ENCODE measurements around the gene AHRR.
"Not testable (repeated sequence)": the region's sequence is repeated elsewhere in the genome, so short reads cannot be mapped to it uniquely, and the experiment has no call there.

Gene AHRR

DNA sequence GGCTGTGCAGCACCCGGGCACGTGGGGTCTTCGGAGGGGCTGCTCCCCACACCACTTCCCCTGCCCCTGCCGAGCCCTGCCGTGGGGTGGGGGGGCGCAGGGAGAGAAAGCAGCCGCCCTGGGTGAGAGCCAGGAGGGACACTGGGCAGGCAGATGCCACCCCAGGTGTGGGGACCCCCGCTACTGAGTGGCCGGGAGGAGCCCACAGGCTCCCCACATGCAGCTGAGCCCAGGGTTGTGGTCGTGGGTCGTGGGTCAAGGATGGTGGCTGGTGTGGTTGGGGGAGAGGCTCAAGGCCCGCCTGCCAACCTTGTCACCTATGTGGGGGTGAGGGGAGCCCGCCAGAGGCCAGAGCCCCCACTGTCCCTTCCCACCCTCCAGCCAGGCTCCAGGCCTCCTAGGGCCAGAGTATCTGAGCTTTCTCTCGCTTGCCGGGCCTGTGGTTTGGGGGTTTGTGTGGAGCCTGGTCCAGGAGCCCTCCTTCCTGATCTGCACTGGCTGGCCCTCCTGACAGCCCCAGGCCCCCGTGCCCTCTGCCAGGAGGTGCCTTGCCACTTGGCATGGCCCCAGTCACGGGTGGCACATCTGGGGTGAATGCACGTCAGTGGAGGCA, 157.0 kb downstream of the AHRR start:
- DNase-seq = no peak

DNA sequence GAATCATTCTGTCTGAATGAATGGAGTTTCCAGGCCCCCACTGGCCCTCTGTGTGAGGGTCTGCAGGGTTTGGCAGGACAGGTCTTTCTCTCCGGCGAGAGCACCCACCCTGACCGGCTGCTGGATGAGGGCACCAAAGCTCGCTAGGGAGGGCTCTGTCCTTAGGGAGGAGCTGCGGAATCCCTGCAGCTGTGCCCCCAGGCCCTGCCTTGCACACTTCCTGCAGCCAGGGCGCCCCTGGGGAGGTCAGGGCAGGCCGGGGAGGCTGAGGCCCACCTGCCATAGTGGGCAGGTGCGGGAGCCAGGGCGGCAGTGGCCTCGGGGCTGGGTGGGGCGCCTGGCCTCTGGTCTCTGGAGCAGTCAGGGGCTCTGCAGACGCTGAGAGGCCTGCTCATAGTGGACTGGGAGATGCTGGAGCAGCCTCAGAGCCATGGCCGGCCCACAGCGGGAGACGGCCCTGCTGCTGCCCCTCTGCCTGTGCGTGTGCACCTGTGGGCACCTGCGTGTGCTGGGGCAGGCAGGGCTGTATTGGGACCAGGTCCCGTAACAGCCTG, 157.5 kb downstream of the AHRR start:
- no peak for DNase-seq

DNA sequence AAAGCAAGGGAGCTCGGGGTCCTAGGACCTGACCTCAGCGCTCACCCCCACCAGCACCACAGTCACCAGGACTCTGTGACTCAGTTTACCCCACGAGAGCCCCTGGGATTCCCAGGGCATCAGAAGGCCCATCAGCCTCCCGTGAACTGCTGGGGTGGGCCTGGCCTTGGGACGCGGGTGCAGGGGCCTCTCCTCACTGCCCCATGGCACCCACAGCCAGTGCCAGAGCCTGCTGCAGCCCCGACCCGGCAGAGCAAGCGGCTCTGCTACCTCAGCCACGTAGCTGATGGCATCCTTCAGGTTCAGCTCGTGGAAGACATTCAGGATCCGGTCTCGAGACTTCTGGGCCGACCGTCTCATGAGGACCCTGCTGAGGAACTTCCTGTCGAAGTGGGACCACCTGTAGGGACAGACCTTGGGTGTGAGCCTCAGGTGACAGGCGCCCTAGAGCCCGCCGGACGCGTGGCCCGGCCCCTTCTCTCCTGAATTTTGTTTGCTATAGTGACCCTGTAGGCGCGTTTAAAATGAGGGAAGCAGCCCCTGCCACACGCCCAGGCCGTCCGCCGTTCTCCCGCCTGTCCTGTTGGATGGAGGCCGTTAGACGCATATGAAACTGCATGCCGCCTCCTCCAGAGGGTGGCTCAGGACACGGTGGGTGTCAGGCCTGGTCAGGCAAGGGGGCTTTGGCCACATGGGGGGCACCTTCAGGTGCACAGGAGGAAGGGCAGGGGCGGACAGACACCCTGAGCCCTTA, 158.2 kb downstream of the AHRR start:
- DNase-seq = no peak

DNA sequence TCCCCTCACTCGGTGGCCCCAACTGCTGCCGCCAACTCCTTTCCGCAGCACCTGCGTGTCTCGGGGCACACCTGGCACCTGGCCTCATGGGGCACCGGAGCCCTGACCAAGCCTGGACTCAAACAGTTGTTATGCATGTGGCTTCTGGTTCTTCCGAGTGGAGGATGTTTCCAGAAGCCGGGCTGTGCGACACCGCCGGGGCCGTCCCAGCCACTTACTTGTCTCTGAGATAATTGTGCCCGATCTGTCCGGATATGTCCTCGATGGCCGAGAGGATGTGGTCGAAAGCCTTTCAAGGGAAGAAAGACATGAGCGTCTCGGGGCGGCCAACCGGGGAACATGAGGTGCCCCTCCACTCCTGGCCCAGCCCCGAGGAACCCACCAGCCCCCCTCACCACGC, 159.8 kb downstream of the AHRR start:
- no peak for DNase-seq

DNA sequence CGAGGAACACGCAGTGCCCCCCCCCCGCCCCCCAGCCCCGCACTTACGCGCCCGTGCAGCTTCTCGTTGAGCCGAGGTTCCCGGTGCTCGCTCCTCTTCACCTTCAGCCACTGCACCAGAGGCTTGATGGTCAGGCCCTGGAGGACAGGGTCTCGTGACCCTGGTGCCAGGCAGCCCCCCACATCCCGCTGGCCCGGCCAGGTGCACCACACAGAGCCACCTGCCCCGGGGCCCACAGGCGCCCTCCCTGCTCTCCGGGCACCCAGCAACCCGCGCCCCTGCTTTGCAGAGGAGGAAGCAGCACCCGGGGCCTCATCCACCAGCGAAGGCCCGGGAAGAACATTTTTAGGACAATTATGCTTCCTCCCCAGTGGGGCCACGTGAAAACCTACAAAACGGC, 160.5 kb downstream of the AHRR start:
- no peak for DNase-seq

DNA sequence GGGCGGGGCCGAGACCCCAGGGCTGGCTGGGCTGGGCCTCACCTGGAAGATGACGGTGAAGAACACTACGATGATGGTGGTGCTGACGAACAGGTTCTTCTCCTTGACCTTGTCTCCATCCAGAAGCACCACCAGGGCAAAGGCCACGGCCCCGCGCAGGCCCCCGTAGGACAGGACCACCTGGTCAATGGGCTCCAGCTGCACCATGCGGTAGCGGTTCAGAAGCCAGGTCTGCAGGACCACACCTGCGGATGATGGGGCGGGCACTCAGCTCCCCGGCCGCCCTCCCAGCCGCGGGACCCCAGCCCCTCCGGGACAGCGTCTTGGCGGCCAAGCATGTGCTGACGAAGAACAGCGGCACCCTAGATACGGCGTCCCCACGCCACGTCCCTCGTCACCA, 161.0 kb downstream of the AHRR start:
- DNase-seq = no peak

DNA sequence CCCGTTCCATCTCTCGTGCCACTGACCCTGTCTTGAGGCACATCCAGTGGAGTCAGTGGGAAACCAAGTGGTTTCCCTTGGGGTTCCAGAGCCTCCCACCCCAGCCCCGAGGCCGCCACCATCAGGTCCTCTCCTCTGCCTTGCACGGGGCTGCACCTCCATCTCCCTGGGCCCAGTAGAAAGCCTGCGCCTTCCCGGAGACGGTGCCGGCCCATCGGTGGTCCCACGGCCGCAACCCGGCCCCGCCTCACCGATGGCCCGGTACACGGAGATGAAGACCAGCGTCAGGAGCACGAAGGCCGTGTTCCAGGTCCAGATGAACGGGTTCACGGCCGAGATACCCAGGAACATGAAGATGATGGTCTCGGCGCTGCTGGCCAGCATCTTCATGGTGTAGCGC, 161.5 kb downstream of the AHRR start:
- no peak for DNase-seq

DNA sequence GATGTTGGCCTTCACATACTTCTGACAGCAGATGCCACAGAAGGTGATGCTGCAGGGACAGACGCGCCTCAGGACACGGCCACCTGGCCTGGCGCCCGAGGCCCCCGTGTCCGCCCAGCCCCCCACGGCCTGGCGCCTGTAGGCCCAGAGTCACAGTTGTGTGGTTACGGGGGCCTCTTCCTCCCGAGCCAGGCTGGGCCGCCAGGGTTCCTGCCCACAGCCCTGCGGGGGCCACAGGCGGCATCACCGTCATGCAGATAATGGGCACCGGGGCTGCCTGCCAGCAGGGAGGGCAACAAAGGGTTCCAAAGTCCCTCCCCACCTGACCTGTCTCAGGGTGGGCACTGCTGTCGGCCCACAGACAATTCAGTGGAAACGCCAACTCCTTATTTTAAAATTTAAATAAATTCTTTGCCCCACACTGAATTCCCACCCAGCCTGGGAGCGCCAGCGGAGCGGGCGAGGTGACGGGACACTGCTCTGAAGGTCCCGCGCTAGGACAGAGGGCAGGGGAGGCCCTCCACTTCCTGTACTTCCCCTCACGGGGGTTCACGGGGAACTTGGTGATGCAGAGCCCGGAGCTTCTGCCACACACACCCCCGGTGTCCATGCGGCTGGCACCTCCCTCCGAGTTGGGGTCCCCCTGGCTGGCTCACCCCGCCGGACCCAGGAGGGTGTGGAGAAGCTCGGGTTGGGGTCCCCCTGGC, 162.1 kb downstream of the AHRR start:
- no peak for DNase-seq

DNA sequence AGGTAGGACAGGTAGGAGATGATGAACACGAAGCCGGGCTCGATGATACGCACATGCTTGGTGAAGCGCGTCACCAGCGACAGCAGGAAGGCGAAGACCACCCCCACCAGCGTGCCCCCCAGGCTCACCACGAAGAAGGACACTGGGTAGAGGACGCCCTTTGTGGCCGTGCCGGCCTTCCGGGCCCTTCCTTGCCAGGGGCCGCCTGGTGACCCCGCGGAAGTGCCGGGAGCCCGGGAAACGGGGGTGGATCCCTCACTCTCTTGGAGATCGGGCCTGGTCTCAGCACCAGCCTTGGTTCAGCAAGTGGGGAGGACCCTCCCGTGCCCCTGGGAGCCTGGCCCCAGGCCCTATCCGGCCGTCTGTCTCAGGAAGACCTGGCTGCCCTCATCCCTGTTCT, 163.0 kb downstream of the AHRR start:
- DNase-seq = no peak

DNA sequence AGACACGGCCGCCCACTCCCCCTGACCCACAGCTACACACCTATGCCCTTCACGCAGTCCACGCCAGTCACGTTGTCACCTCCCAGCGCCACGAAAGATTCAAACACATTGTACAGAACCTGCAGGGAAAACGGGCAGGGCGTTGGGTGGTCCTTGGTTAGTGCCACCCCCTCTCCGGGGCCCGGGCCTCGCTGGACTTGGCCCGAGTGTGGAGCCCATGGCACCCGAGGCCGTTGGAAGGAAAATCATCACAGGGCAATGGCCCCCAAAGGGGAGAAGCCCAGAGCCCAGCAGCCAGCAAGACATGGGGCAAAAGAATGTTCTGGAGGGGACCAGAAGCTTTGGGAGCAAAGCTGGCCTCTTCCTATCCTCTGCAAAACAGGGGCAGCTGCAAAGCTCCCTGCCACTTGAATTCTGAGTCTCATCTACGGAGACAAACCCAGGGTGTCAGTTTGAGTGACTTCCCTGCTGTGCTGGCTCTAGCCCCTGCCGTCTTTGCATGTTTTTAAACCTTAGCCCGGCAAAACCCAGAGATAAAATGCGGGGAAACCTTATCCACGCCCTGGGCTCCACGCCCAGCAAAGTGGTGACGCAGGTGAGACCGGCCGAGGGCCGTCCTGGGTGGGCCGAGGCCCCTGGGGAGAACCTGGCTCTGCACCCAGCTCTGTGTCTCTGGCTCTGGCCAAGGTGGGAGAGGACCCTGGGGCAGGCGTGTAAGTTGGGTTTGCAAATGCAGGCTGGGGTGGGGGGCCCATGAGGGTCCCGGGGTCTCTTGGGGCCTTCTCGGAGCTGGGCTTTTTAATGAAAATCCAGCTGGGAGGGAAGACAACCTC, 163.8 kb downstream of the AHRR start:
- no peak for DNase-seq

DNA sequence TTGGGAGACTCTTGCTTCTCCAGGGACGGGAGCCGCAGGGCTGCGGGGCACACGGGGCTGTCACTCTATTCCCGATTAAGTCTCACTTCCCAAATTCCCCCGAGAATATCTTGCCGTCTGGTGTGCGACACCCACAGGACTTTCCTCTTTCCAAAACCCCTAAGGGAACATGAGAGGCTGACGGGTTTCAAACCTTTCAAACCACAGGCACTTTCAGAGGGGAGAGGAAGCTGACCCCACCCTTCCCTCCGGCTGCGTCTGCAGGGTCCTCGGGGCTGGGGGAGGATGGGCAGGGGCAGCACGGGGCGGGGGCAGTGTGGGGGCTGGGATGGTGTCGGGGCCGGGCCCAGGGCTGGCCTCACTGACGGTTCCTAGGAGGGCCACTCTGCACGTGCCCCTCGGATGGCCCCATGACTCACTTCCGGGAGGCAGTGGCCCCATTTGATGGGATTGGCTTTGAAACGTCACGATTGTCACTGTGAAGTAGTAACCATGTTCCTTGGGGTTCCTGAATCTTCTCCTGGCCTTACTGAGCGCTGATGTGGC, 164.5 kb downstream of the AHRR start:
- DNase-seq = no peak

DNA sequence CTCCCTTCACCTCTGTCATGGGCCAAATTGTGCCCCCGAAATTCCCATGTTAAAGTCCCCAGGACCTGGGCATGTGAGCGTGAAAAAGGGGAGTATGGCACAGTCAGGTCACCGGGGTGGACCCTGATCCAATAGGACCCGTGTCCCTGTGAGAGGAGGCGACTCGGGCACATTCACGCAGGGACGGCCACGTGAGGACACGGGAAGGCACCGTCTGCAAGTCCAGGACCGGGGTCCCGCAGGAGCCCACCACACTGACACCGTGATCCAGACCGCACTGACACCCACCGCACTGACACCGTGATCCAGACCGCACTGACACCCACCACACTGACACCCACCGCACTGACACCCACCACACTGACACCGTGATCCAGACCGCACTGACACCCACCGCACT, 165.1 kb downstream of the AHRR start:
- not testable (repeated sequence) for DNase-seq
